ENCODE results near the gene TNFAIP8L2. TPM values are rescaled to one million over a fixed set of nuclear protein-coding genes. Genes with fewer than 3 reads are reported as not detected.

TNFAIP8L2 gene
- total RNA-seq, 1 experiment from 2014 or later = not detected

Other genes with a start within 250 kb of the TNFAIP8L2 start
- 62.1 and 62.7 TPM in 2 replicates for gene SETDB1, start 230.3 kb upstream of the TNFAIP8L2 start, total RNA-seq (2021)
- gene CERS2, start 181.8 kb upstream of the TNFAIP8L2 start, total RNA-seq (2021) = 201 and 209 TPM in 2 replicates
- 0.81 and 0.92 TPM in 2 replicates for gene ANXA9, start 174.4 kb upstream of the TNFAIP8L2 start, total RNA-seq (2021)
- 6.4 and 6.8 TPM in 2 replicates for gene MINDY1, start 149.7 kb upstream of the TNFAIP8L2 start, total RNA-seq (2021)
- 21.0 and 22.3 TPM in 2 replicates for gene PRUNE1, start 148.2 kb upstream of the TNFAIP8L2 start, total RNA-seq (2021)
- gene BNIPL, start 120.1 kb upstream of the TNFAIP8L2 start, total RNA-seq (2021) = 1.2 and 1.5 TPM in 2 replicates
- gene C1orf56, start 108.9 kb upstream of the TNFAIP8L2 start, total RNA-seq (2021) = 3.6 and 4.8 TPM in 2 replicates
- 83.9 and 87.3 TPM in 2 replicates for gene CDC42SE1, start 97.0 kb upstream of the TNFAIP8L2 start, total RNA-seq (2021)
- 13.0 and 13.2 TPM in 2 replicates for gene MLLT11, start 96.3 kb upstream of the TNFAIP8L2 start, total RNA-seq (2021)
- 3.8 and 4.1 TPM in 2 replicates for gene GABPB2, start 85.9 kb upstream of the TNFAIP8L2 start, total RNA-seq (2021)
- gene SEMA6C, start 10.0 kb upstream of the TNFAIP8L2 start, total RNA-seq (2021) = 11.5 and 12.3 TPM in 2 replicates
- 5.8 and 6.7 TPM in 2 replicates for gene LYSMD1, start 9.3 kb downstream of the TNFAIP8L2 start, total RNA-seq (2021)
- 54.1 and 60.5 TPM in 2 replicates for gene SCNM1, start 9.5 kb downstream of the TNFAIP8L2 start, total RNA-seq (2021)
- 0.42 and 1.6 TPM in 2 replicates for gene TMOD4, start 19.3 kb downstream of the TNFAIP8L2 start, total RNA-seq (2021)
- gene VPS72, start 33.5 kb downstream of the TNFAIP8L2 start, total RNA-seq (2021) = 90.3 and 91.4 TPM in 2 replicates
- 94.6 and 101 TPM in 2 replicates for gene PIP5K1A, start 41.9 kb downstream of the TNFAIP8L2 start, total RNA-seq (2021)
- gene PSMD4, start 98.1 kb downstream of the TNFAIP8L2 start, total RNA-seq (2021) = 205 and 207 TPM in 2 replicates
- 52.9 and 58.2 TPM in 2 replicates for gene ZNF687, start 125.7 kb downstream of the TNFAIP8L2 start, total RNA-seq (2021)
- 39.1 and 39.2 TPM in 2 replicates for gene PI4KB, start 170.8 kb downstream of the TNFAIP8L2 start, total RNA-seq (2021)
- gene RFX5, start 190.6 kb downstream of the TNFAIP8L2 start, total RNA-seq (2021) = 65.1 and 72.7 TPM in 2 replicates
- 13.9 and 14.2 TPM in 2 replicates for gene SELENBP1, start 216.1 kb downstream of the TNFAIP8L2 start, total RNA-seq (2021)
- 413 and 429 TPM in 2 replicates for gene PSMB4, start 242.9 kb downstream of the TNFAIP8L2 start, total RNA-seq (2021)